OCI-LY1 (cell line): ENCODE results near the gene ROBO1.

ENCODE experiments used
- H2AFZ ChIP-seq: fragments of 200-600 bp; sonication (generic), shearing (Covaris generic); 2 replicates; pipeline ENCODE4 v1.6.0; 2014; ENCODE audit warnings: antibody characterized with exemption, mild to moderate bottlenecking, low read length
- H3F3A ChIP-seq: fragments of 200-600 bp; sonication (generic), shearing (Covaris generic); 2 replicates; pipeline ENCODE4 v1.6.0; 2014; ENCODE audit warnings: mild to moderate bottlenecking, antibody characterized with exemption, low read length, moderate library complexity; ENCODE audit not compliant: insufficient read depth
- H3K27ac ChIP-seq: fragments of 200-600 bp; sonication (generic); 2 replicates; pipeline ENCODE4 v1.5.1; 2014; ENCODE audit warnings: low read length, mixed run types, mild to moderate bottlenecking, low read depth; ENCODE audit not compliant: poor library complexity, severe bottlenecking
- H3K27me3 ChIP-seq: fragments of 200-600 bp; sonication (generic); 2 replicates; pipeline ENCODE4 v1.6.0; 2014; ENCODE audit warnings: antibody characterized with exemption, mild to moderate bottlenecking, low read length, moderate library complexity; ENCODE audit not compliant: insufficient read depth
- H3K36me3 ChIP-seq: fragments of 200-600 bp; sonication (generic); 2 replicates; pipeline ENCODE4 v1.6.1; 2014; ENCODE audit warnings: mild to moderate bottlenecking, antibody characterized with exemption, low read length, moderate library complexity, mixed read lengths; ENCODE audit not compliant: insufficient read depth
- H3K4me1 ChIP-seq: fragments of 200-600 bp; sonication (generic); 2 replicates; pipeline ENCODE4 v1.5.1; 2014; ENCODE audit warnings: mild to moderate bottlenecking, low read length, moderate library complexity; ENCODE audit not compliant: insufficient read depth, severe bottlenecking
- H3K4me2 ChIP-seq: fragments of 200-600 bp; sonication (generic), shearing (Covaris generic); 2 replicates; pipeline ENCODE4 v1.6.1; 2014; ENCODE audit warnings: low read length
- H3K4me3 ChIP-seq: fragments of 200-600 bp; sonication (generic); 2 replicates; pipeline ENCODE4 v1.5.1; 2014; ENCODE audit warnings: low read length, low read depth, mild to moderate bottlenecking, mixed read lengths; ENCODE audit not compliant: poor library complexity, severe bottlenecking
- H3K79me2 ChIP-seq: fragments of 200-600 bp; shearing (Covaris generic); 2 replicates; pipeline ENCODE4 v1.6.1; 2016; ENCODE audit warnings: mixed run types, low read length, mixed read lengths; ENCODE audit not compliant: insufficient read depth
- H3K9ac ChIP-seq: fragments of 200-600 bp; sonication (generic), shearing (Covaris generic); 2 replicates; pipeline ENCODE4 v1.6.1; 2014; ENCODE audit warnings: mild to moderate bottlenecking, low read length, mixed read lengths
- H3K9me2 ChIP-seq: fragments of 200-600 bp; sonication (generic), shearing (Covaris generic); 2 replicates; pipeline ENCODE4 v1.6.1; 2014; ENCODE audit warnings: low read depth, mild to moderate bottlenecking, low read length, mixed read lengths
- H3K9me3 ChIP-seq: fragments of 200-600 bp; shearing (Covaris generic); 2 replicates; pipeline ENCODE4 v1.6.1; 2014; ENCODE audit warnings: low read length, mixed read lengths
- H4K20me1 ChIP-seq: fragments of 200-600 bp; sonication (generic), shearing (Covaris generic); 2 replicates; pipeline ENCODE4 v1.6.0; 2016; ENCODE audit warnings: mild to moderate bottlenecking, low read length; ENCODE audit not compliant: insufficient read depth
- CTCF ChIP-seq: fragments of 200-600 bp; sonication (generic), shearing (Covaris generic); IDR thresholded peaks from 2 replicates; pipeline ENCODE4 v1.5.1; 2017; ENCODE audit warnings: mild to moderate bottlenecking, antibody characterized with exemption, low read length, moderate library complexity, mixed read lengths
- EZH2 ChIP-seq: fragments of 200-600 bp; sonication (generic), shearing (Covaris generic); IDR thresholded peaks from 2 replicates; pipeline ENCODE4 v1.8.0; 2017; ENCODE audit warnings: borderline replicate concordance, mixed run types, mild to moderate bottlenecking, antibody characterized with exemption, low read length, moderate library complexity, mixed read lengths

The ROBO1 gene

GRCh38 chr3:78589778-78590177, 1178.0 kb downstream of the ROBO1 start:
- Histone ChIP-seq H3K9ac (no peak overlapping the region), H3K4me3 (no peak overlapping the region), H4K20me1 (no peaks in the 10 kb centered on the region), H3K4me1 (no peaks in the 10 kb centered on the region), H3K9me2 (no peaks in the 10 kb centered on the region), H3K4me2 (no peak overlapping the region), H2AFZ (no peak overlapping the region), H3K79me2 (no peaks in the 10 kb centered on the region), H3K9me3 (no peaks in the 10 kb centered on the region), H3K27me3 (no peaks in the 10 kb centered on the region), H3K36me3 (no peaks in the 10 kb centered on the region), H3K27ac (no peak overlapping the region), H3F3A (no peaks in the 10 kb centered on the region)
- no peak for TF ChIP-seq EZH2
- TF ChIP-seq CTCF = no peak

GRCh38 chr3:78588906-78589621, 1178.7 kb downstream of the ROBO1 start:
- H3K9me2 ChIP-seq = no peaks in the 10 kb centered on the region
- no peaks in the 10 kb centered on the region for H3K4me1 ChIP-seq
- no peaks in the 10 kb centered on the region for H4K20me1 ChIP-seq
- H2AFZ ChIP-seq = no peak overlapping the region
- no peak overlapping the region for H3K9ac ChIP-seq
- no peaks in the 10 kb centered on the region for H3K27me3 ChIP-seq
- no peak overlapping the region for H3K4me3 ChIP-seq
- H3K79me2 ChIP-seq = no peaks in the 10 kb centered on the region
- no peak overlapping the region for H3K27ac ChIP-seq
- no peaks in the 10 kb centered on the region for H3K9me3 ChIP-seq
- no peak for TF ChIP-seq CTCF
- no peak for TF ChIP-seq EZH2
- no peaks in the 10 kb centered on the region for H3F3A ChIP-seq
- H3K4me2 ChIP-seq = no peak overlapping the region
- no peaks in the 10 kb centered on the region for H3K36me3 ChIP-seq

- H3K4me2 ChIP-seq = no peak overlapping the region
- H3K4me3 ChIP-seq = no peak overlapping the region
- no peak overlapping the region for H2AFZ ChIP-seq
- H4K20me1 ChIP-seq = no peaks in the 10 kb centered on the region
- H3K27me3 ChIP-seq = no peaks in the 10 kb centered on the region
- H3K9ac ChIP-seq = no peak overlapping the region
- no peak overlapping the region for H3K27ac ChIP-seq
- H3K79me2 ChIP-seq = no peaks in the 10 kb centered on the region
- H3K9me2 ChIP-seq = no peaks in the 10 kb centered on the region
- no peaks in the 10 kb centered on the region for H3F3A ChIP-seq
- no peaks in the 10 kb centered on the region for H3K4me1 ChIP-seq
- no peaks in the 10 kb centered on the region for H3K9me3 ChIP-seq
- TF ChIP-seq EZH2 (no peak), CTCF (no peak)
- no peaks in the 10 kb centered on the region for H3K36me3 ChIP-seq
Observed at GRCh38 chr3:78580681-78581080, 1187.1 kb downstream of the ROBO1 start.
